ACHN (cell line): ENCODE results near the gene RAB35.

Source experiments
- DNase-seq: peaks from one replicate; pipeline ENCODE4 v3.0.0-alpha.2; 2015
- in situ Hi-C: cut with HindIII; loops from 2 replicates; pipeline ENCODE4 v1.10.0; 2017; ENCODE audit warnings: low sequenced_read_pairs, low pct_ligation_motif_present, low pct_unique_long_range_greater_than_20kb

Gene RAB35

DNA sequence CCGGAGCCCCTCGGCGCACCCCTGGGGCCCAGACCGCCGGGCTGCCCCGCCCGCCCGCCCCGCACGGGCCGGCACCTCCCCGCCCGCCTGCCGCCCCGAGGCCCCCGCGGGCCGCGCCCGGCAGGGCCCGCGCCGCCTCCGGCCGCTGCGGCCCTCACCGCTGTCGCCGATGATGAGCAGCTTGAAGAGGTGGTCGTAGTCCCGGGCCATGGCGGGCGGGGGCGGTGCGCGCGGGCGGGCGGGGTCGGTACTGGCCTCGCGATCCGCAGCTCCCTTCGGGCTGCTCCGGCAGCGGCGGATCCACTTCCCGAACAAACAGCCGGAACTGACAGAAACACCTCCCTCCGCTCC, at the start of gene RAB35:
TSS of gene RAB35 (minus strand) at position 313 of the 351 bp plus-strand sequence. CDS start at position 210, 103 bp downstream.
- in situ Hi-C loops = no loop called here

DNA sequence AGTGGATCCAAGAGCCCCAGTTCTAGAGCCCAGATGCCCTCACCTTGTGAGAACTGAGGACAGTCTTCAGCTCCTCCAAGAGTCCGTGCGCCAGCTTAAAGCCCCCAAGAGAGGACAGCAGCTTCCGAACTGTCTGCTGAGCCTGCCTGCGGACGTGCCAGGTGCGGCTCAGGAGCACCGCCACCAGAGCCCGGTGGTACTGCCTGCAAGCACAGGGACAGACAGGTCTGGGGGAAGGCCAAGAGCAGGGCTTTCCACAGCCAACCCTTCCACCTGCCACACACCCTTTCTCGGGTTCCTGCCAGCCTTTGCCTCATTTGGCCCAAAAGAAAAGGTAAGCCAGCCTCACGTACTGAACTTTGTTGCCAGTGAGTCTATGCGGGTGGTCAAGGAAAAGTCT, 47.7 kb upstream of the RAB35 start:
- in situ Hi-C loops = no loop called here

More for the DNA sequence above, at the start of gene RAB35:
- no peak for DNase-seq

DNA sequence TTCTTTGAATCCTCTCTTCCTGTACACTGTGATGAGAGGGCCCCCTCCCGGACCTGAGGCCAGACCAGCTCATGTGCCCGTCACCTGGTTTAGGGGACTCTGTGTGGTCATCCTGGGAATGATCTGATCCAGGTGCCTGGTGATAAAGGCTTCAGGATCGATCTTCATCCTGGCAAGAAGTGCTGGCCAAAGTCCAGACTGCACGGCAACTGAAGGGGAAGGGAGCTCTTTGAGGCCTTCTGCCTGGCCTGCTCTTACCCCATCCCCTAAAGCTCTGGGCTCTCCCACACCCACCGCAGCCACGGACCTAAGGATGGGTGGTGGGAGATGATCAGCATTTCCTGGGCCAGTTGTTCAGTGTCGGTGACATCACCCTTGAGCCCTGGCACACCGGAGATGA, 46.2 kb upstream of the RAB35 start:
- in situ Hi-C loops = no loop called here
- DNase-seq = no peak

More for the DNA sequence above, 47.7 kb upstream of the RAB35 start:
- DNase-seq = no peak

DNA sequence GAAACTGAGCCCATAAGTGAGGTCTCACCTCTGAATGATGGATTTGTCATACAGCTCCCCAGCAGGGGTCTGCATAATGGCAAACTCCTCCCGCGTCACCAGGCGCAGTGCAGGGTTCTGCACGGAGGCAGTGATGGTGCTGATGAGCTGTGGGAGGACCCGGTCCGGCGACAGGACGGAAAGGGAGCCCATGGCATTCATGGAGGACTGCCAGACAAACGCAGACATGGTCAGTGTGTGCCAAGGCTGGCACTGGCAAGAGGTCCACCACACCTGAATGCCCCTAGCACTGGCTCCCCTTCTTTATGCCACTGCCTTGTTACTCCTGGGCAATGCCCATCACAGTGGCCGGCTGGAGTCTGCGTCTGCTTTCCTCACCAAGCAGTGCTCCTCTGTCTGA, 45.3 kb upstream of the RAB35 start:
- in situ Hi-C loops = no loop called here
- DNase-seq = no peak

DNA sequence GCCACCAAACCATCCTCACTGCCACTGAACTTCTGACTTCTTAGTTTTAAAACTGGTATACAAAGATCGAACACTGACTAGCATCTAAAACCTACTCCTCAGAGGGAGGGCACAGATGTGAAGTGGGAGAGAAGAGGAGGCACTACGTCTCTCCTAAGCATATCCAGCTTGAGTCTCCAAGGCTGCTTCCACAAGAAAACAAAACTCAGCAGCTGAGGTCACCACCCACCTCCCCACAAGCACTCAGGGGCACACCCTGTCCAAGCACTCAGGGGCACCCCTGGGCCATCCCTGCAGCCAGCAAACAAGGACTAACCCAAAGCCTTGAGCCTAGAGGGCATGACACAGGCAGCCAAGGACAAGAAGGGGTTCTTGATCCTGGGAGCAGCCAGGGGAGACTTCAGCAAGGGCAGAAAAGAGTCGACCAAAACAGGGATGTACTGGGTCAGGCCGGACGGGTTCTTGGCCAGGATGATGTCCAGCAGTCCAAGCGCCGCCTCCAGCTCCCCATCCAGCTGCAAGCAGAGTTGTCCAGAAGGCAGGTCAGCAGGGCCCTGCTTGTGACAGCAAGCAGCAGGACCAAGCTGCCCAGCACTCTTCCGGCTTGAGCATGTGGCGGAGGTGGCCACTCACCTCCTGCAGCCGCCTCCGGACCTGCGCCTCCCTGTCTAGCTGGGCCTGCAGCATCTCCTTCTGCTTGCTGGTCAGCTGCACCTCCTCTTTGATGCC, 43.1 kb upstream of the RAB35 start:
- no peak for DNase-seq
- in situ Hi-C loops = no loop called here

DNA sequence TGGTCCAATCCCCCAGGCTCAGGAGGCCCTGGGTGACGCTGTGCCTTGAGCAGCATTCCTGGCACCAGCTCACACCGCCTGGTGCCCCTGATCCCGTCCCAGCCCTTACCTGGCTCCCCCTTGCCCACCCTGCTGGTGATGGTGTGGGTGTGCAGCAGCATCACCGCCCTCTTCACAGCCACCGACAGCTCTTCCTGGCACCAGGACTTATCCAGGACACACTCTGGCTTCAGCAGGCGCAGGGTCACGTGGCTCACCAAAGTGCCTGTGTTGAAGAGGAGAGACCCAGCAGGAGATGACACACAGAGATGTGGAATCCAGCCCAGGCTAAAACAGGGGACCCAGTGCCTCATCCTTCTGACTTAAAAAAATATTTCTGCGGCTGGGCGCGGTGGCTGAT, 41.8 kb upstream of the RAB35 start:
- no peak for DNase-seq
- in situ Hi-C loops = no loop called here

DNA sequence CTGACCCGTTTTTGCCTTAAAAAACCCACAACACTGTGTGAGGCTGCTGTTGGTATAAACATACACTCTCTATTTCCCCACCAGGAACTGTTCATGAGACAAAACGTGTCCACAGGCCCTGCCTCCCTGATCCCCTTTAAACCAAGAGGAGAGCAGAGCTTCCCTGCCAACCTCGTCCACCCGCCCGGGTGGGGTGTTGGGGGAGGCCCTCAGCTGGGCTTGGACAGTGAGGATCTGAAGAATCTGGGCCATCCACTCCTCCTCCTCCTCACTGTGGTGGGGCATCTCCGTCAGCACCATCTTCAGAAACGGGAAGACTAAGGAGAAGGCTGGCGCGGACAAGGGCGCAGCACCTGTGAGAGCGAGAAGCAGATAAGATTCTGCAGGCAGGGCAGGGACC, 41.1 kb upstream of the RAB35 start:
- in situ Hi-C loops = no loop called here
- DNase-seq = no peak

DNA sequence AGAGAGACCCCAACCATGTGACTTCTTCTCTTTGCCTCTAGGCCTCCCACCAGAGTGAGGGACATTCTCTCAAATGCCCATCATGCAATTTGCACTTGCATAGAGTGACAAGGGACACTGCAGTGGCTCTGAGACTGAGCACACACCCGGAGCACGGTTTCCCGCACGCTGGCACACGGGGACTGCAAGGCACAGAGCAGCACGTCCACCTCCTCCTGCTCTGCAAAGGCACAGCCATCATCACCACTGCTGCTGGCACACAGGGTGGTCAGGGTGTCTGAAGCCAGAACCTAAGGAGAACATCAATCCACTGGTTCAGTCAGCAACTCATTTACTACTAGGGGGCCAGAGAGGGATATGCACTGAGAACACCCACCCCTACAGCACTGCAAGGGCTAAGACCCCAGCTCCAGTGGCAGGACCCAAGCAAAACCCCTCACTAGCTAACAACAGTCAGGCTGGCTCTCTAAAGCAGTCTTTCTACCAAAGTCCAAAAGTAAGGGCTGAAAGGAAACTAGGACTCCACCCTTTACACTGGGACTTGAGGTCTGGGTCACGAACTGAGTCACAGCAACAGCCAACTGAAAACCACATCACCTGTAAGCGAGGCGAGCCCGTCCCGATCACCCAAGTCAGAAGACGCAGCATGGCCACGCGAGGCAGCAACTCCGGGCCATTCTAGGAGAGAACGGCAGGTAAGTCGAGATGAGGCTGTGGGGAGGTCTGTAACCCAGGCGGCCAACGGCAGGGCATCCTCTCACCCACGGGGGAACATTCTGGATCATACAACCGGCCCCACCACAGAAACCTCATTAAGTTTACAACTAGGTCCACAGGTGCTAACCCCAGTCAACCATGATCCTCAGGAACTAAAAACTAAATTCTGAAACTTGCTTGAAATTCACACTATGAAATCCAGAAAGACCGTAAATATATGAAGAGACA, 40.0 kb upstream of the RAB35 start:
- in situ Hi-C loops = no loop called here
- DNase-seq = no peak

DNA sequence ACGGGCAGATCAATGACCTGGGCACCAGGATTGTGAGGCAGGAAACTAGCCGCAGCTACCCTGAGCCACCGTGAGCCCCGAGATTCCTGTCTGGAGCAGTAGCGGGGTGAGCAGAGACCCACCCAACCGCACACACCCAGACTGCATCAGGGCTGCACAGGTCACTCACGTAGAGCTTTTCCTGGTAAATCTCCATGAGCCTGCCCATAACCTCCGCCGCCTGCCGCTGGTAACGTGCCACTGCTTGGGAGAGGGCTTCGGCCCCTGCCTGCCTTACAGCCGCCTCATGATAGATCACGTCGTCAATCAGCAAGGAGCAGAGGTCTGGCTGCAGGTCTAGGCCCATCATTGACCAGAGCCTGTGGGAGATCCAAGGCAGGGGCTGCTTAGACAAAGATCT, 38.5 kb upstream of the RAB35 start:
- DNase-seq = no peak
- in situ Hi-C loops = no loop called here

DNA sequence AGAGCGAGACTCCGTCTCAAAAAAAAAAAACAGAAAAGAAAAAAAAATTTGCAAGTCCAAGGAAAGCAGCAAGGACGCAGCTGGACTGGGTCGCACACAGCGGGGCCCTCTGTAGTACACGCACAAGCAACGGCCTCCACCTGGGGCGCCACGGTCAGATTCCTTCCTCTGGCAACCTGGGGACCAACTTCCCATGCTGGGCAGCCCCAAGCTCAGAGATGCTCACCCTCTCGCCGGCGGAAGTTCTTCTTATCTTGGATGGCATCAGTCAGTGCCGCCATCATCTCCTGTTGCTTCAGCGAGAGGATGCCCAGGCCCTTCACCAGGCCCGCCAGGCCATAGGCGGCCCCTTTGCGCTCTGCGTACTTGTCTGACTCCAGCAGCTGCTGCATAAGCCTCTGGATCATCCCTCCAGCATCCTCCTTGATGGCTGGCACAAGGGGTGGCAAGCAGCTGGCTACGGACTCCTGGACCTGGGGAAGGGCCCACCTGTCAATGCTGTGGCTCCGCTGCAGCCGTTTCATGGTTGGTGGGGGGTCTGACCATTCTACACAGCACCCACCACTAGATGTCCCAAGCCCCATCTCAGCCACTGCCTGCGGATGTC, 34.5 kb upstream of the RAB35 start:
- in situ Hi-C loops = no loop called here

DNA sequence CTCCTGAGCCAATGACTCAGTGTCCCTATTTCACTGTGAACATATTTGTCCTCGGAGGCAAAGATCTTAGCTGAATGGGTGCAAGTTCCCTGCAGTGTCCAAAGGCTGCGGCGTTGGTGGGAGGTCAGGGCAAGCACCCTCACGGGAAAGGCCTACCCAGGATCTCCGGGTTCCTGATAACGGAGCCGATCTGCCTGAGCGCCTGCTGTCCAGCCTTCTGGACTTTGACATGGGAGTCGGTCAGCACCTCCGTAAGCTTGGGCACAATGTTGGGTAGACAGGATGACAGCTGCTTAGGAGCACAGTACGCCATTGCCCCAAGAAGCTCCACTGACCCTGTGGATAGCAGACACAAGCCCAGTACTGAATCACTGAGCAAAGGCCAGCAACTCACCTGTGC, 31.5 kb upstream of the RAB35 start:
- no peak for DNase-seq
- in situ Hi-C loops = no loop called here

More for the DNA sequence above, 34.5 kb upstream of the RAB35 start:
- DNase-seq = no peak

DNA sequence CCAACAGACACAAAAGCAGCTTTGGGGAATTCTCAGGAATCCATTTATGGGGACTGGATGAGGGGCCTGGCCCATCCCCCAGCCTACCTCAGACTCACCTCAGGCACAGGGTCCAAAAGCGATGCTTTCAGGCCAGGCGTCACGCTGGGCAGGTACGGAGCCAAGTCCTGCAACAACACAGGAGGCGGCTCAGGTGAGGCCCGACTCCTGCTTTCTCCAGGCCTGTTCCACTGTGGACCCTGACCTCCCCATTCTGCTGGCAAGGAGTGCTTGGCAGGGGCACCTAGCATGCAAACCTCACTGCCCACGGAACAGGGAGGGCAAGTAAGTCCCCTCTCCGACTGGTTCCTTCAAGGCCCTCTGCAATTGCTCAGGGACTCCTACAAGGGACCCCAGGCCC, 28.6 kb upstream of the RAB35 start:
- in situ Hi-C loops = no loop called here

DNA sequence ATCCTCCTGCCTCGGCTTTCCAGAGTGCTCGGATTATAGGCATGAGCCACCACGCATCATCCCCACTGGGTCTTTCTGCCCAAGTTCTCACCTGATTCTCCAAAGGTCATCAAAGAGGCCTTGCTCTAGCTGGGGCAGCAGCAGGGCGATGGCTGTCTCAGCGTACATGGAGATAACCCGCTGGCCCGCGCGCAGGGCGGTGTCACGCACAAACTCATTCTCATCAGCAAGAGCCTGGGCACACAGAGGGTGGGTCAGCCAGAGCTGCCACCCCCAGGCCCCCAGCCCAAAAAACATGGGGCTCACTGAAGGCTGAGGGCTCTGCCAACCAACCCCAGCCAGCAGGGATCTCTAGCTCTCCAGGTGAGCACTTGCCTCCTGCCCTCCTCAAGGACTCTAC, 27.7 kb upstream of the RAB35 start:
- DNase-seq = no peak
- in situ Hi-C loops = no loop called here

More for the DNA sequence above, 28.6 kb upstream of the RAB35 start:
- no peak for DNase-seq

DNA sequence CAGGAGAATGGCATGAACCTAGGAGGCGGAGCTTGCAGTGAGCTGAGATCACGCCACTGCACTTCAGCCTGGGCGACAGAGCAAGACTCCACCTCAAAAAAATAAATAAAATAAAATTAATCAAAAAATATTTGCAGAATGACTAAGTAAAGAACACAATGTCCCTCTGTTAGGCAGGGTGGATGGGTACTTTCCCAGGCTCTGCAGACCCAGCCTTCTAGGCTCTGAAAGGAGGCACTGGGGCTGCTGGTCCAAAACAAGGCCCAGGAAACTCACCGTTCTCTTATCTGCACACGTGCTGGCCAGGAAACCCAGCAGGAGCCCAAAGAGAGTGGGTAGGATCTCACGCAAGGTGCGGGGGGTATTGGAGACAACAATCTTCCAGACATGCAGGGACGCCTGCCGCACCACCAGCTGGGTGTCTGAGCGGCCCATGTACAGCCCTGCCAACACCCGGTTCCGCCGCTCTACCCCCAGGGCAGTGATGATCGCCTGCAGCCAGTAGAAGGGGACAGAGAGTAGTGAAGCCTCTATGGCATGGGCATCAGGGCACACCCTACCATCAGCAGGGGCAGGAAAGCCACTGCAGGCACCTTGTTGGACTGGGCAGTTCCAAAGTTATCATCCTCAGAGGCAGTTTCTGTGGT, 25.8 kb upstream of the RAB35 start:
- DNase-seq = no peak
- in situ Hi-C loops = no loop called here

DNA sequence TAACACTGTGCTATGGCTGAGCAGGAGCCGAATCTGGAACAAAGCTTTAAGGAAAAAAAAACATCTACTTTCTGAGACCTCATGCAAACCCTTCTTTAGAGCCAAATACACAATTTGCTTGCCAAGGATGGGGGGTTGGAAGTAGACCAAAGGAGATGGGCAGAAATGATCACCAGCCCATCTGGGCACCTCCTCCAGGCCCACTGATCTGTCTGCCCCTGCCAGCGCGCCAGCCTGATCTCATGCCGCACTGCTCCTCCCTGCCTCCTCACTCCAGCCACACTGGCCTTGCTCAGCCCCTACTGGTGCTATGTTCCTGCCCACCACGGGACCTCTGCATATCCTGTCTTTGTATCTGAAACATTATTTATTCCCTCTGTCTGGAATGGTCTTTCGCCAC, 24.8 kb upstream of the RAB35 start:
- DNase-seq = no peak
- in situ Hi-C loops = no loop called here

DNA sequence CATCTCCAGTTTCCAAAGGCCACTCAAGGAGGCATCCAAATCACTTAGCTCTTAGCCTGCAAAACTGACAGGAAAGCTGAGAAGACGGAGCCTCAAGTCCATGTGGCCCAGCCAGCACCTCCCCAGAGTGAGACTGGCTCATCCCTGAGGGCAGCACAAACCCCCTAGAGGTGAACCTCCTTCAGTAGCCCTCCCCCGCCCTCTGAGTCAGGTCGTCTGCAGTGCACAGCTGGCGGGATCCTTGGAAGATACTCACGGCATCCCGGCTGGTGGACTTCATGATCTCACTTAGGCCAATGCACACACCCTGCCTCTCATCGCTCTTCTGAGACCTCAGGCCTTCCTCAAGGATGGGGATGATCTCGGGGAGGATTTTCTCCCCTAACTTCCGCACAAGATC, 24.1 kb upstream of the RAB35 start:
- no peak for DNase-seq
- in situ Hi-C loops = no loop called here

DNA sequence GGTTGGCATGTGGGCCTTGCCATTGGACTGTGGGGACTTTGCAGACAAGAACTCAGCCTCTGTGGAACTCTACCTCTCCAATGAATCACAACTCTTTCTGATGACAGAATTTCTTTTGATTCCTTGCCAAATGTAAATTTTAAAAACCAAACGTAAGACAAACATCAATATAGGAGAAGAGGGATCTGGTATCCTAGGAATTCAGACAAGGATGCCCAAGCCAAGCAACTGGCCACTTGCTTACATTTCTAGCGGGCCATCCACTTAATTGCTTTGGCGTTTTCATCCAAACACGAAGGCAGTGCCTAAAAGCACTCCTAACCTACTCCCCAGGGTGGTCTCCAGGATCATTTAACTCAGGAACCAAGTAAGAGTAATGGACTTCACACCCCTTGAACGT, 23.4 kb upstream of the RAB35 start:
- in situ Hi-C loops = no loop called here
- DNase-seq = no peak

DNA sequence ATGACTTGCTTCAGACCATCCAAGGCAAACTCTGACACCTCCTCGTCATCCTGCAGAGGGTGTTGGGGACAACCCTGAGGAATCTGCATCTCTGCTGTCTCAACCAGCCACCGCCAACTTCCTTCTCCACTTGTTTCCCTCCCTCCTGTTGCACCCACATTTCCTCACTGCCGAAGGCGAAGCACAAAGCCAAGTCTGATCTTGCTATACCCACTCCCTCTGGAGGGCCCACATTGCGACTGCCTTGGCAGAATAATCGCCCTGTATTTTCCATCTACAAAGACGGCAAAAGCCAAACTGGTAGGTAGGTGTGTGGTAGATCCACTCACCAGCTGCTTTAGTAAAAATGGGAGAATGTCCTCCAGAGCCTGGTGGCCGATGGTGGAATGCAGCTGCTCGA, 21.8 kb upstream of the RAB35 start:
- in situ Hi-C loops = no loop called here
- DNase-seq = no peak

DNA sequence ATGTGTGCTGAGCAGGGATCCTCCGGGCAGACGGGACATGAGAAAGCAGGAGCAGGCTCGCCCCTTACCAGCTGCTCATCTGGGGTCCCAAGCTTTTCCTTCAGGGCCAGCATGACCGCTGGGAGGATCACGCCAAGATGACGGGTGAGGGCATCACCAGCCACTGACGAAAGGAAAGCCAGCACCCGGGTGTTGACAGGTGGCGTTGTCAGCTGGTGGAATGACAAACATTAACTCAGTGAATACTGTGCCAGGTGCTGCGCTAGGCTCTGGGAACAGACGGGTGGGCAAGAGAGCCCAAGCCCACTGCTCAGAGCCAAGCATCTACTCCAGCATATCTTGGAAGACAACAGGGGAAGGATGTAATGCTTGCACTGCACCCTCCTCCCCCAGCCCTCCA, 21.3 kb upstream of the RAB35 start:
- in situ Hi-C loops = no loop called here
- DNase-seq = no peak
